SK-N-SH treated with all-trans-retinoic acid at 6 μM for 48 hours (cell line): ENCODE measurements around the gene GRK4.

Experiments
- ATAC-seq: fragments of 200-7000 bp; cut with Tn5 transposase; 3 replicates; pipeline ENCODE4 v1.9.1; 2020; ENCODE audit warnings: mild to moderate bottlenecking, moderate library complexity
- ARNTL ChIP-seq: fragments of 450-650 bp; formaldehyde crosslinking; IDR thresholded peaks from 2 replicates; pipeline ENCODE4 v1.5.0; 2020; ENCODE audit warnings: low read depth, mild to moderate bottlenecking, moderate library complexity, borderline replicate concordance
- BACH2 ChIP-seq: fragments of 250-450 bp; sonication (Bioruptor Pico); IDR thresholded peaks from 2 replicates; pipeline ENCODE4 v1.9.0; 2021; ENCODE audit warnings: mild to moderate bottlenecking, borderline replicate concordance
- CREB5 ChIP-seq: fragments of 250-450 bp; sonication (Bioruptor Pico); IDR thresholded peaks from 2 replicates; pipeline ENCODE4 v1.5.1; 2020; ENCODE audit warnings: low read depth, mild to moderate bottlenecking, moderate library complexity
- CSDC2 ChIP-seq: fragments of 250-450 bp; sonication (Bioruptor Pico); IDR thresholded peaks from 2 replicates; pipeline ENCODE4 v1.5.0; 2020; ENCODE audit warnings: mild to moderate bottlenecking, moderate library complexity
- CSRNP3 ChIP-seq: fragments of 250-450 bp; sonication (Bioruptor Pico); IDR thresholded peaks from 2 replicates; pipeline ENCODE4 v1.5.1; 2021; ENCODE audit warnings: mild to moderate bottlenecking, moderate library complexity
- GLIS3 ChIP-seq: fragments of 250-450 bp; sonication (Bioruptor Pico); IDR thresholded peaks from 2 replicates; pipeline ENCODE4 v1.5.0; 2020; ENCODE audit warnings: mild to moderate bottlenecking, moderate library complexity
- OSR1 ChIP-seq: fragments of 250-450 bp; sonication (Bioruptor Pico); IDR thresholded peaks from 2 replicates; pipeline ENCODE4 v1.8.0; 2022; ENCODE audit warnings: moderate library complexity, mild to moderate bottlenecking, inconsistent platforms
- PATZ1 ChIP-seq: fragments of 250-450 bp; sonication (Bioruptor Pico); IDR thresholded peaks from 2 replicates; pipeline ENCODE4 v1.8.0; 2020; ENCODE audit warnings: mild to moderate bottlenecking, moderate library complexity, borderline replicate concordance
- POU6F1 ChIP-seq: fragments of 250-450 bp; sonication (Bioruptor Pico); IDR thresholded peaks from 2 replicates; pipeline ENCODE4 v1.8.0; 2021; ENCODE audit warnings: low read depth, mild to moderate bottlenecking, moderate library complexity, borderline replicate concordance
- PPARA ChIP-seq: fragments of 250-450 bp; sonication (Bioruptor Pico); IDR thresholded peaks from 2 replicates; pipeline ENCODE4 v1.5.0; 2020; ENCODE audit warnings: mild to moderate bottlenecking, borderline replicate concordance
- TCF4 ChIP-seq: fragments of 250-450 bp; sonication (Bioruptor Pico); IDR thresholded peaks from 2 replicates; pipeline ENCODE4 v1.8.0; 2021; ENCODE audit warnings: mild to moderate bottlenecking, moderate library complexity, borderline replicate concordance
- TSHZ2 ChIP-seq: fragments of 250-450 bp; sonication (Bioruptor Pico); IDR thresholded peaks from 2 replicates; pipeline ENCODE4 v1.5.0; 2020; ENCODE audit warnings: mild to moderate bottlenecking, moderate library complexity
- ZC3H10 ChIP-seq: fragments of 250-450 bp; sonication (Bioruptor Pico); IDR thresholded peaks from 2 replicates; pipeline ENCODE4 v1.5.1; 2021; ENCODE audit warnings: mild to moderate bottlenecking, moderate library complexity
- ZFP3 ChIP-seq: fragments of 250-450 bp; sonication (Bioruptor Pico); IDR thresholded peaks from 2 replicates; pipeline ENCODE4 v1.5.0; 2020; ENCODE audit warnings: mild to moderate bottlenecking, moderate library complexity
- ZNF565 ChIP-seq: fragments of 450-650 bp; formaldehyde crosslinking; conservative IDR thresholded peaks from 2 replicates; pipeline ENCODE4 v1.5.0; 2020; ENCODE audit warnings: low read depth, mild to moderate bottlenecking, moderate library complexity
- ZNF70 ChIP-seq: fragments of 450-650 bp; formaldehyde crosslinking; IDR thresholded peaks from 2 replicates; pipeline ENCODE4 v1.5.0; 2020; ENCODE audit warnings: mild to moderate bottlenecking, moderate library complexity

Gene GRK4

GRCh38 chr4:2963175-2963965, at the start of gene GRK4, which contains the start of gene NOP14:
GRK4 (plus strand) TSS chr4:2963571; CDS start chr4:2964071, 500 bp downstream.
NOP14 (minus strand) TSS chr4:2963406; CDS start chr4:2963319, 87 bp downstream.
- ATAC-seq, result peak; percentile 92
- TF ChIP-seq CSRNP3 (CRISPR knock-in tag), result no peak
- no peak for TF ChIP-seq ZNF565 (CRISPR knock-in tag)
- TF ChIP-seq PATZ1, result no peak
- TF ChIP-seq ZFP3 (CRISPR knock-in tag), result 0 out of 2 replicates have a peak, but pooled peaks have one; percentile 11
- TF ChIP-seq TSHZ2 (CRISPR knock-in tag), result 0 out of 2 replicates have a peak, but pooled peaks have one; percentile 18

- no peak for TF ChIP-seq CSDC2 (CRISPR knock-in tag)
- TF ChIP-seq GLIS3 (CRISPR knock-in tag), result no peak
- no peak for TF ChIP-seq POU6F1 (CRISPR knock-in tag)
- TF ChIP-seq TCF4 (CRISPR knock-in tag), result no peak
- TF ChIP-seq PATZ1, result no peak
- TF ChIP-seq OSR1 (CRISPR knock-in tag), result no peak
- TF ChIP-seq, all 23 proteins: peak for 0
- no peak; the same call in 2 of the 3 replicates for ATAC-seq
Observed at GRCh38 chr4:2914256-2915126, 48.9 kb upstream of the GRK4 start.

GRCh38 chr4:2915789-2916188, 47.6 kb upstream of the GRK4 start:
- ATAC-seq, result no peak
- TF ChIP-seq BACH2, result no peak
- TF ChIP-seq ZNF70 (CRISPR knock-in tag), result no peak
- no peak for TF ChIP-seq POU6F1 (CRISPR knock-in tag)
- no peak for TF ChIP-seq ARNTL
- TF ChIP-seq PATZ1, result no peak
- no peak for TF ChIP-seq CSRNP3 (CRISPR knock-in tag)
- TF ChIP-seq CSDC2 (CRISPR knock-in tag), result no peak
- TF ChIP-seq ZFP3 (CRISPR knock-in tag), result no peak
- no peak for TF ChIP-seq ZC3H10 (CRISPR knock-in tag)
- no peak for TF ChIP-seq TCF4 (CRISPR knock-in tag)
- TF ChIP-seq CREB5 (CRISPR knock-in tag), result no peak
- TF ChIP-seq ZNF565 (CRISPR knock-in tag), result no peak
- TF ChIP-seq PPARA (CRISPR knock-in tag), result no peak
